Measurements from ENCODE around the gene RCCD1. TPM values are rescaled to one million over a fixed set of nuclear protein-coding genes. Genes with fewer than 3 reads are reported as not detected.

RCCD1 gene
- total RNA-seq, 1 experiment from 2014 or later: 26.1 TPM

DNA sequence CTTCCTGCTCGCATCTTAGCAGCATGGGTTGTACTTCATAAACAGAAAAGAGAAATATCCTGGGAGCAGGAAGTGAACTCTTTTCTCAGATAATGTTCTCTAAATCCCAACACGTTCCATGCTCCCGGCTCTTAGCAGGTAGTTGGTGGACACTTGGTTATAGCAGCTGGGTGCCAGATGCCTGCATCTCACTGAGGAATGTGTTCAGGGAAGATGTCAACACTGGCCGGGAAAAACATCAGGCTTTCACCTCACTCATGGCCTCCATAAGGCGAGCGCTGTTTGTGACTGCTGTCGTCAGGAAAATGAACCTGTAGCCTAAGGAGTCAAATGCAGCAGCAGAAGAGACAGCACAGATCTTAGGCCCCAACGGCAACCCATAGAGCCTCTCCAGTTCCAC, 44.1 kb downstream of the RCCD1 start:
- no peaks in the 10 kb centered on the region for H3K9me3 Mint-ChIP-seq
- H3K4me3 Mint-ChIP-seq: no peak overlapping the region
- CTCF ChIA-PET: no interaction called here
- H3K27ac Mint-ChIP-seq: no peak overlapping the region
- H3K36me3 Mint-ChIP-seq: peaks cover 40% of the 10 kb centered on the region
- POLR2A ChIA-PET: no interaction called here
- TF ChIP-seq, protein P1, sequence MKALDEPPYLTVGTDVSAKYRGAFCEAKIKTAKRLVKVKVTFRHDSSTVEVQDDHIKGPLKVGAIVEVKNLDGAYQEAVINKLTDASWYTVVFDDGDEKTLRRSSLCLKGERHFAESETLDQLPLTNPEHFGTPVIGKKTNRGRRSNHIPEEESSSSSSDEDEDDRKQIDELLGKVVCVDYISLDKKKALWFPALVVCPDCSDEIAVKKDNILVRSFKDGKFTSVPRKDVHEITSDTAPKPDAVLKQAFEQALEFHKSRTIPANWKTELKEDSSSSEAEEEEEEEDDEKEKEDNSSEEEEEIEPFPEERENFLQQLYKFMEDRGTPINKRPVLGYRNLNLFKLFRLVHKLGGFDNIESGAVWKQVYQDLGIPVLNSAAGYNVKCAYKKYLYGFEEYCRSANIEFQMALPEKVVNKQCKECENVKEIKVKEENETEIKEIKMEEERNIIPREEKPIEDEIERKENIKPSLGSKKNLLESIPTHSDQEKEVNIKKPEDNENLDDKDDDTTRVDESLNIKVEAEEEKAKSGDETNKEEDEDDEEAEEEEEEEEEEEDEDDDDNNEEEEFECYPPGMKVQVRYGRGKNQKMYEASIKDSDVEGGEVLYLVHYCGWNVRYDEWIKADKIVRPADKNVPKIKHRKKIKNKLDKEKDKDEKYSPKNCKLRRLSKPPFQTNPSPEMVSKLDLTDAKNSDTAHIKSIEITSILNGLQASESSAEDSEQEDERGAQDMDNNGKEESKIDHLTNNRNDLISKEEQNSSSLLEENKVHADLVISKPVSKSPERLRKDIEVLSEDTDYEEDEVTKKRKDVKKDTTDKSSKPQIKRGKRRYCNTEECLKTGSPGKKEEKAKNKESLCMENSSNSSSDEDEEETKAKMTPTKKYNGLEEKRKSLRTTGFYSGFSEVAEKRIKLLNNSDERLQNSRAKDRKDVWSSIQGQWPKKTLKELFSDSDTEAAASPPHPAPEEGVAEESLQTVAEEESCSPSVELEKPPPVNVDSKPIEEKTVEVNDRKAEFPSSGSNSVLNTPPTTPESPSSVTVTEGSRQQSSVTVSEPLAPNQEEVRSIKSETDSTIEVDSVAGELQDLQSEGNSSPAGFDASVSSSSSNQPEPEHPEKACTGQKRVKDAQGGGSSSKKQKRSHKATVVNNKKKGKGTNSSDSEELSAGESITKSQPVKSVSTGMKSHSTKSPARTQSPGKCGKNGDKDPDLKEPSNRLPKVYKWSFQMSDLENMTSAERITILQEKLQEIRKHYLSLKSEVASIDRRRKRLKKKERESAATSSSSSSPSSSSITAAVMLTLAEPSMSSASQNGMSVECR (CRISPR knock-in tag; IDR thresholded peaks at IDR 0.05; ENCODE audit: borderline replicate concordance): no peak
- no peak for TF ChIP-seq ZNF671 (CRISPR knock-in tag; IDR thresholded peaks at IDR 0.05)
- no peak for TF ChIP-seq SMAD4 (CRISPR knock-in tag; IDR thresholded peaks at IDR 0.05)
- no peak for TF ChIP-seq ZNF121 (CRISPR knock-in tag; IDR thresholded peaks at IDR 0.05)
- TF ChIP-seq, protein P2, sequence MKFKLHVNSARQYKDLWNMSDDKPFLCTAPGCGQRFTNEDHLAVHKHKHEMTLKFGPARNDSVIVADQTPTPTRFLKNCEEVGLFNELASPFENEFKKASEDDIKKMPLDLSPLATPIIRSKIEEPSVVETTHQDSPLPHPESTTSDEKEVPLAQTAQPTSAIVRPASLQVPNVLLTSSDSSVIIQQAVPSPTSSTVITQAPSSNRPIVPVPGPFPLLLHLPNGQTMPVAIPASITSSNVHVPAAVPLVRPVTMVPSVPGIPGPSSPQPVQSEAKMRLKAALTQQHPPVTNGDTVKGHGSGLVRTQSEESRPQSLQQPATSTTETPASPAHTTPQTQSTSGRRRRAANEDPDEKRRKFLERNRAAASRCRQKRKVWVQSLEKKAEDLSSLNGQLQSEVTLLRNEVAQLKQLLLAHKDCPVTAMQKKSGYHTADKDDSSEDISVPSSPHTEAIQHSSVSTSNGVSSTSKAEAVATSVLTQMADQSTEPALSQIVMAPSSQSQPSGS (CRISPR knock-in tag; IDR thresholded peaks at IDR 0.05; ENCODE audit: borderline replicate concordance, low read depth): no peak
- TF ChIP-seq JUN (CRISPR knock-in tag; IDR thresholded peaks at IDR 0.05): no peak
- no peak for DNase-seq (ENCODE audit: low spot score)
- H3K4me1 Mint-ChIP-seq: peaks cover 6% of the 10 kb centered on the region; the same call in 1 of the 2 replicates
- H3K27me3 Mint-ChIP-seq (ENCODE audit: low read depth): no peaks in the 10 kb centered on the region
- no peak for ATAC-seq

DNA sequence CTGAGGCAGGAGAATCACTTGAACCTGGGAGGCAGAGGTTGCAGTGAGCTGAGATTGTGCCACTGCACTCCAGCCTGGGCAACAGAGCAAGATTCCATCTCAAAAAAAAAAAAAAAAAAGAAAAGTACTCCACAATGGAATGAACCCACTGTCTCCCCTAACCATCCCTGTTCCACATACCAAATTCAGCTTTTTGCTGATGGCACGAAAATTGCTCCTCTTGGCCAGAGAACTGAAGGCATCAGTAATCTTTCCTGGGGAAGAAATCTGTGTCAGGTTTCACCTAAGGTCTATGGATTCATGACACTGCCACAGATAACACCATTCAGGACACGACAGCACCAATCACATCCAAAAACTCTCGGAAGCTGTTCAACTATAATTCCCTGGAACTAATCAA, 46.5 kb downstream of the RCCD1 start:
- TF ChIP-seq, protein P3, sequence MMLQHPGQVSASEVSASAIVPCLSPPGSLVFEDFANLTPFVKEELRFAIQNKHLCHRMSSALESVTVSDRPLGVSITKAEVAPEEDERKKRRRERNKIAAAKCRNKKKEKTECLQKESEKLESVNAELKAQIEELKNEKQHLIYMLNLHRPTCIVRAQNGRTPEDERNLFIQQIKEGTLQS (CRISPR knock-in tag; conservative IDR thresholded peaks at IDR 0.05): no peak
- no peak for TF ChIP-seq OVOL2 (CRISPR knock-in tag; IDR thresholded peaks at IDR 0.05; ENCODE audit: borderline replicate concordance)
- TF ChIP-seq EMX1 (CRISPR knock-in tag; IDR thresholded peaks at IDR 0.05): no peak
- TF ChIP-seq, protein P4, sequence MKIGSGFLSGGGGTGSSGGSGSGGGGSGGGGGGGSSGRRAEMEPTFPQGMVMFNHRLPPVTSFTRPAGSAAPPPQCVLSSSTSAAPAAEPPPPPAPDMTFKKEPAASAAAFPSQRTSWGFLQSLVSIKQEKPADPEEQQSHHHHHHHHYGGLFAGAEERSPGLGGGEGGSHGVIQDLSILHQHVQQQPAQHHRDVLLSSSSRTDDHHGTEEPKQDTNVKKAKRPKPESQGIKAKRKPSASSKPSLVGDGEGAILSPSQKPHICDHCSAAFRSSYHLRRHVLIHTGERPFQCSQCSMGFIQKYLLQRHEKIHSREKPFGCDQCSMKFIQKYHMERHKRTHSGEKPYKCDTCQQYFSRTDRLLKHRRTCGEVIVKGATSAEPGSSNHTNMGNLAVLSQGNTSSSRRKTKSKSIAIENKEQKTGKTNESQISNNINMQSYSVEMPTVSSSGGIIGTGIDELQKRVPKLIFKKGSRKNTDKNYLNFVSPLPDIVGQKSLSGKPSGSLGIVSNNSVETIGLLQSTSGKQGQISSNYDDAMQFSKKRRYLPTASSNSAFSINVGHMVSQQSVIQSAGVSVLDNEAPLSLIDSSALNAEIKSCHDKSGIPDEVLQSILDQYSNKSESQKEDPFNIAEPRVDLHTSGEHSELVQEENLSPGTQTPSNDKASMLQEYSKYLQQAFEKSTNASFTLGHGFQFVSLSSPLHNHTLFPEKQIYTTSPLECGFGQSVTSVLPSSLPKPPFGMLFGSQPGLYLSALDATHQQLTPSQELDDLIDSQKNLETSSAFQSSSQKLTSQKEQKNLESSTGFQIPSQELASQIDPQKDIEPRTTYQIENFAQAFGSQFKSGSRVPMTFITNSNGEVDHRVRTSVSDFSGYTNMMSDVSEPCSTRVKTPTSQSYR (CRISPR knock-in tag; IDR thresholded peaks at IDR 0.05): no peak
- TF ChIP-seq, protein P2 (CRISPR knock-in tag; IDR thresholded peaks at IDR 0.05; ENCODE audit: borderline replicate concordance, low read depth): no peak
- no peak for TF ChIP-seq NFE2L1 (CRISPR knock-in tag; IDR thresholded peaks at IDR 0.05)
- TF ChIP-seq, protein P5, sequence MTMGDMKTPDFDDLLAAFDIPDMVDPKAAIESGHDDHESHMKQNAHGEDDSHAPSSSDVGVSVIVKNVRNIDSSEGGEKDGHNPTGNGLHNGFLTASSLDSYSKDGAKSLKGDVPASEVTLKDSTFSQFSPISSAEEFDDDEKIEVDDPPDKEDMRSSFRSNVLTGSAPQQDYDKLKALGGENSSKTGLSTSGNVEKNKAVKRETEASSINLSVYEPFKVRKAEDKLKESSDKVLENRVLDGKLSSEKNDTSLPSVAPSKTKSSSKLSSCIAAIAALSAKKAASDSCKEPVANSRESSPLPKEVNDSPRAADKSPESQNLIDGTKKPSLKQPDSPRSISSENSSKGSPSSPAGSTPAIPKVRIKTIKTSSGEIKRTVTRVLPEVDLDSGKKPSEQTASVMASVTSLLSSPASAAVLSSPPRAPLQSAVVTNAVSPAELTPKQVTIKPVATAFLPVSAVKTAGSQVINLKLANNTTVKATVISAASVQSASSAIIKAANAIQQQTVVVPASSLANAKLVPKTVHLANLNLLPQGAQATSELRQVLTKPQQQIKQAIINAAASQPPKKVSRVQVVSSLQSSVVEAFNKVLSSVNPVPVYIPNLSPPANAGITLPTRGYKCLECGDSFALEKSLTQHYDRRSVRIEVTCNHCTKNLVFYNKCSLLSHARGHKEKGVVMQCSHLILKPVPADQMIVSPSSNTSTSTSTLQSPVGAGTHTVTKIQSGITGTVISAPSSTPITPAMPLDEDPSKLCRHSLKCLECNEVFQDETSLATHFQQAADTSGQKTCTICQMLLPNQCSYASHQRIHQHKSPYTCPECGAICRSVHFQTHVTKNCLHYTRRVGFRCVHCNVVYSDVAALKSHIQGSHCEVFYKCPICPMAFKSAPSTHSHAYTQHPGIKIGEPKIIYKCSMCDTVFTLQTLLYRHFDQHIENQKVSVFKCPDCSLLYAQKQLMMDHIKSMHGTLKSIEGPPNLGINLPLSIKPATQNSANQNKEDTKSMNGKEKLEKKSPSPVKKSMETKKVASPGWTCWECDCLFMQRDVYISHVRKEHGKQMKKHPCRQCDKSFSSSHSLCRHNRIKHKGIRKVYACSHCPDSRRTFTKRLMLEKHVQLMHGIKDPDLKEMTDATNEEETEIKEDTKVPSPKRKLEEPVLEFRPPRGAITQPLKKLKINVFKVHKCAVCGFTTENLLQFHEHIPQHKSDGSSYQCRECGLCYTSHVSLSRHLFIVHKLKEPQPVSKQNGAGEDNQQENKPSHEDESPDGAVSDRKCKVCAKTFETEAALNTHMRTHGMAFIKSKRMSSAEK (CRISPR knock-in tag; IDR thresholded peaks at IDR 0.05; ENCODE audit: borderline replicate concordance): no peak
- TF ChIP-seq TEAD1 (CRISPR knock-in tag; IDR thresholded peaks at IDR 0.05): no peak
- TF ChIP-seq ZNF396 (CRISPR knock-in tag; IDR thresholded peaks at IDR 0.05; ENCODE audit: borderline replicate concordance): no peak
- TF ChIP-seq RORB (CRISPR knock-in tag; IDR thresholded peaks at IDR 0.05): no peak
- TF ChIP-seq SOX15 (CRISPR knock-in tag; IDR thresholded peaks at IDR 0.05): no peak
- TF ChIP-seq ZNF317 (CRISPR knock-in tag; IDR thresholded peaks at IDR 0.05; ENCODE audit: borderline replicate concordance, low read depth): no peak
- TF ChIP-seq ZNF416 (CRISPR knock-in tag; IDR thresholded peaks at IDR 0.05): no peak
- no peak for TF ChIP-seq KAT7 (CRISPR knock-in tag; IDR thresholded peaks at IDR 0.05; ENCODE audit: borderline replicate concordance)
- no peak for TF ChIP-seq MXD4 (CRISPR knock-in tag; IDR thresholded peaks at IDR 0.05; ENCODE audit: borderline replicate concordance)
- CTCF ChIA-PET: no interaction called here
- ATAC-seq (no peak), DNase-seq (ENCODE audit: low spot score) (no peak)
- no peak overlapping the region for H3K4me3 Mint-ChIP-seq
- POLR2A ChIA-PET: no interaction called here
- peaks cover 53% of the 10 kb centered on the region for H3K36me3 Mint-ChIP-seq
- no peak overlapping the region for H3K27ac Mint-ChIP-seq
- H3K27me3 Mint-ChIP-seq (ENCODE audit: low read depth): no peaks in the 10 kb centered on the region
- 0 out of 2 replicates have a peak, but pooled peaks cover under 1% of the 10 kb centered on the region for H3K4me1 Mint-ChIP-seq
- no peaks in the 10 kb centered on the region for H3K9me3 Mint-ChIP-seq

All from WTC11 (cell line).